Esophagus muscularis mucosa (tissue), 4 donors: Measurements from ENCODE around the gene NIPBL. TPM values are rescaled to one million over a fixed set of nuclear protein-coding genes. Genes with fewer than 3 reads are reported as not detected.

Experiments
- DNase-seq: peaks from one replicate; pipeline ENCODE4 v3.0.0-alpha.2; 2017; ENCODE audit errors: extremely low spot score
- H3K27ac ChIP-seq, 4 donors: fragments of 200-600 bp; sonication (generic); replicated peaks in 1 of 4; 1 replicate in 3 of 4; 2 replicates in 1 of 4; pipeline ENCODE4 v1.5.1; 2016 to 2019; ENCODE audit warnings: mild to moderate bottlenecking in 1 of 4
- H3K27me3 ChIP-seq, 4 donors: fragments of 200-600 bp; sonication (generic); one replicate each; pipeline versions ENCODE4 v1.5.1 to v1.6.0; 2016 to 2019
- H3K36me3 ChIP-seq, 4 donors: fragments of 200-600 bp; sonication (generic); one replicate each; pipeline ENCODE4 v1.5.1; 2016 to 2019
- H3K4me1 ChIP-seq, 4 donors: fragments of 200-600 bp; sonication (generic); one replicate each; pipeline ENCODE4 v1.5.1; 2016 to 2019
- H3K4me3 ChIP-seq, 4 donors: fragments of 200-600 bp; sonication (generic); 1 replicate in 2 of 4; 2 replicates in 2 of 4; pipeline ENCODE4 v1.5.1; 2016 to 2019; ENCODE audit warnings: mild to moderate bottlenecking in 4 of 4, moderate library complexity in 1 of 4
- H3K9me3 ChIP-seq, 4 donors: fragments of 200-600 bp; sonication (generic); 1 replicate in 3 of 4; 2 replicates in 1 of 4; pipeline ENCODE4 v1.5.1; 2016 to 2019
- EP300 ChIP-seq: sonication (generic); formaldehyde crosslinking; IDR thresholded peaks from one replicate; pipeline ENCODE4 v1.6.1; 2017; ENCODE audit warnings: antibody characterized with exemption
- POLR2A ChIP-seq: fragments of 450-650 bp; IDR thresholded peaks from one replicate; pipeline ENCODE4 v1.6.1; 2017; ENCODE audit warnings: antibody characterized with exemption, moderate library complexity, mild to moderate bottlenecking, low read depth
- POLR2AphosphoS5 ChIP-seq, 2 donors: sonication (generic); formaldehyde crosslinking; IDR thresholded peaks; one replicate each; pipeline ENCODE4 v1.6.1; 2017; ENCODE audit warnings: antibody characterized with exemption in 2 of 2
- WGBS: methylation state at CpG from one replicate; pipeline ENCODE4 v1.1.5; 2018; 5-methylcytosine and 5-hydroxymethylcytosine counted together
- intact Hi-C: fragments of 100-400 bp; cut with DNase I; formaldehyde crosslinking; loops from one replicate; pipeline ENCODE4 v1.15.1; 2023
- total RNA-seq, 4 donors: library from RNA; depleted of rRNA; stranded (reverse); fragments of >200 nt; gene quantifications; one replicate each; pipeline versions ENCODE4 v1.1.0 to v1.2.1, GENCODE V29; 2016
- TF ChIP-seq, protein P1 (sequence below), 3 experiments: fragments of 200-600 bp in 2 of 3; fragments of 450-650 bp in 1 of 3; sonication (generic) in 2 of 3; IDR thresholded peaks; one replicate each; pipeline ENCODE4 v1.5.1; 2017 to 2019; ENCODE audit warnings: antibody characterized with exemption in 3 of 3, mild to moderate bottlenecking in 2 of 3, moderate library complexity in 1 of 3

Gene NIPBL
- total RNA-seq, 4 donors from 2014 or later, result 38.9 to 50.3 (median 40.0) TPM

DNA sequence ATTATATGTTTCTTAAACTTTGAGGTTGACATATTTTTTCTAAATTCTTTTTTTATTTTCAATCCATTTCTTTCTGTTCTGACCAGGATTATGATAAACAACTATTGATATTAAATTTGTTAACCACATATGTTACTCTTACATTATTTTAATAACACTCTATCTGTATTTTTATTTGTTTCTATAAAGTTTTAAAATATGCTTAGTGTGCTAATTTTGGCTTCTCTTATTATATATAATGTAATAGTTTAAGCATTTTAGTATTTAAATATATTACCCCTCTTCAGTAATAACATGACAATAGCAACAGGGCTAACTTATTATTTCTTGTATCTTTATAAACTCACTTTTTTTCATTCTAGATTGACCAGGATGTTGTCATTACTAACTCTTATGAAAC, 137.8 kb downstream of the NIPBL start:
- H3K4me3 ChIP-seq, result no peak overlapping the region
- DNase-seq, result no peak
- H3K27me3 ChIP-seq, result no peaks in the 10 kb centered on the region
- H3K27ac ChIP-seq, result no peak overlapping the region
- peaks cover 29 to 93% (median 58%) of the 10 kb centered on the region in 4 donors for H3K36me3 ChIP-seq
- no peaks in the 10 kb centered on the region for H3K4me1 ChIP-seq
- TF ChIP-seq POLR2AphosphoS5 (IDR thresholded peaks at IDR 0.05) (no peak), EP300 (no peak), POLR2A (no peak)
- TF ChIP-seq, protein P1, sequence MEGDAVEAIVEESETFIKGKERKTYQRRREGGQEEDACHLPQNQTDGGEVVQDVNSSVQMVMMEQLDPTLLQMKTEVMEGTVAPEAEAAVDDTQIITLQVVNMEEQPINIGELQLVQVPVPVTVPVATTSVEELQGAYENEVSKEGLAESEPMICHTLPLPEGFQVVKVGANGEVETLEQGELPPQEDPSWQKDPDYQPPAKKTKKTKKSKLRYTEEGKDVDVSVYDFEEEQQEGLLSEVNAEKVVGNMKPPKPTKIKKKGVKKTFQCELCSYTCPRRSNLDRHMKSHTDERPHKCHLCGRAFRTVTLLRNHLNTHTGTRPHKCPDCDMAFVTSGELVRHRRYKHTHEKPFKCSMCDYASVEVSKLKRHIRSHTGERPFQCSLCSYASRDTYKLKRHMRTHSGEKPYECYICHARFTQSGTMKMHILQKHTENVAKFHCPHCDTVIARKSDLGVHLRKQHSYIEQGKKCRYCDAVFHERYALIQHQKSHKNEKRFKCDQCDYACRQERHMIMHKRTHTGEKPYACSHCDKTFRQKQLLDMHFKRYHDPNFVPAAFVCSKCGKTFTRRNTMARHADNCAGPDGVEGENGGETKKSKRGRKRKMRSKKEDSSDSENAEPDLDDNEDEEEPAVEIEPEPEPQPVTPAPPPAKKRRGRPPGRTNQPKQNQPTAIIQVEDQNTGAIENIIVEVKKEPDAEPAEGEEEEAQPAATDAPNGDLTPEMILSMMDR (IDR thresholded peaks at IDR 0.05), result no peak
- no peaks in the 10 kb centered on the region for H3K9me3 ChIP-seq
- intact Hi-C loops, result no loop called here

DNA sequence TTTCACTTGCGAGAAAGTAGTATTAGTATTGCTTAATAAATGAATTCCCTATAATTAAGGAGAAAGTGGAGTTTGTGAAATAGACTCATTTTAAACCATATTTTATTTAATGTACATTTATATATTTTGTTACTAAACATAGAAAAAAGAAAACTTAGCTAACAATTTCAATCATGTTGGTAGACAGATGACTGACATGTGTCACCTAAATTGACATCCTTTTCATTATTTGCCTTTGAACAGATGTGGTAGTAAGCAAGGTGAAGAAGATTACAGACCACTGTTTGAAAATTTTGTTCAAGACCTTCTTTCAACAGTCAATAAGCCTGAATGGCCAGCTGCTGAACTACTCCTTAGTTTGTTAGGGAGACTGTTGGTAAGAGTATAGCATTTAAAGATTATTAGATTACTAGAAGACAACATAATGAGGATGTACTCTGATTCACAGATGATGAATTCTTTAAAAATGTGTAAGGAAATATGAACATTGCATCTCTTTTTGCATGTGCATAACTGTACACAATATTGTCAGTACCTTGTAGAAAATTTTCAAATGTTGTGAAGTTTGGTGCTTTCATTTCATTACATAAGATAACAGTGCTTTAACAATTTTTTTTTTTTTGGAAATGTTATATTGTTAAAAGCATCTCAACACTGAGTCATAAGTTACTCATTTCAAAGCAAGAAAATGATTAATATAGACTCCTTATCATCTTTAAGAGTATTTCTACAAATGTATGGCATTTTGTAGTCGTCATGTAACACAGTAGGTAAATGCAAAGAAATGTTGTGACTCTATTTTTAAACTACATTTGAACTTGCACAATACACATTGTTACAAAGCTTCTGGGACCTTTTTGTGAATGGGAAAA, 139.5 kb downstream of the NIPBL start:
- WGBS, result 90% methylated on average over 2 of the region's 2 CpGs
- peaks cover 18 to 93% (median 57%) of the 10 kb centered on the region in 4 donors for H3K36me3 ChIP-seq
- H3K27me3 ChIP-seq, result no peaks in the 10 kb centered on the region
- TF ChIP-seq POLR2A, result no peak
- TF ChIP-seq POLR2AphosphoS5 (IDR thresholded peaks at IDR 0.05), result no peak
- TF ChIP-seq, protein P1 (IDR thresholded peaks at IDR 0.05), result no peak
- TF ChIP-seq EP300, result no peak
- no peaks in the 10 kb centered on the region for H3K4me1 ChIP-seq
- no peak overlapping the region for H3K4me3 ChIP-seq
- H3K27ac ChIP-seq, result no peak overlapping the region
- H3K9me3 ChIP-seq, result no peaks in the 10 kb centered on the region
- DNase-seq, result no peak
- intact Hi-C loops, result no loop called here

DNA sequence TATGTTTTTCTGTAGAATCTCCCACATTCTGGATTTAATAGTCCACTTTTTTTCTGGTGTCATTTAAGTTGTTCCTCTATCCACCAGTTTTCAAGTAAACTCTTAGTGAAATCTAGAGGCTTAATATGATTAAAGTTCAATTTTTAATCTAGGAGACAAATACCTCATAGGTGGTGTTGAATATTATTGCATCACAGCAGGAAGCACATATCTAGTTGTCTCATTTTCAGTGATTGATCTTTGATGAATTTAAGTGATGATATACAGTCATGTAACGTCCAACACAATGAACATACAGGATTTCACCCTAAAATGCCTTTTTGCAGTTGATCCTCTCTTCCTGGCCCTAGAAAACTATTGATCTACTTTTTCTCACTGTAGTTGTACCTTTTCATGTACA, 152.3 kb downstream of the NIPBL start:
- TF ChIP-seq, protein P1 (IDR thresholded peaks at IDR 0.05), result no peak
- TF ChIP-seq POLR2AphosphoS5 (IDR thresholded peaks at IDR 0.05) (no peak), POLR2A (no peak), EP300 (no peak)
- Histone ChIP-seq H3K9me3 (no peaks in the 10 kb centered on the region), H3K27ac (no peak overlapping the region), H3K36me3 (peaks cover 18 to 78% (median 42%) of the 10 kb centered on the region in 4 donors), H3K4me1 (no peaks in the 10 kb centered on the region), H3K27me3 (no peaks in the 10 kb centered on the region), H3K4me3 (no peak overlapping the region)
- intact Hi-C loops, result no loop called here
- WGBS, result 95% methylated on average over 1 of the region's 1 CpG
- DNase-seq, result no peak

DNA sequence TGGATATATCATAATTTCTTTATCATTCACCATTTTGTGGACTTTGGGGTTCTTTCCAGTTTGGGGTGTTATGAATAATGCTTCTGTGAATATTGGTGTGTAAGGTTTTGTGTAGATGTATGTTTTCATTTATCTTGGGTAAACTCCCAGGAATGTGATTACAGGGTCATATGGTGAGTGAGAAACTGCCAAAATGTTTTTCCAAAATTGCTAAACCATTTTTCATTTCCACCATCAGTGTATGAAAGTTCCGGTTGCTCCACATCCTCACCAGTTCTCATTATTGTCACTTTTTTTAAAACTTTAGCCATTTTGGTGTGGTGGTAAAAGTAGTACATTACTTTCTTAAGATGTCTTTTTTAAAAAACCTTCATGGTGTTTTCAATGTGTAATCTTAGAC, 152.9 kb downstream of the NIPBL start:
- H3K9me3 ChIP-seq, result no peaks in the 10 kb centered on the region
- H3K27me3 ChIP-seq, result no peaks in the 10 kb centered on the region
- 100% methylated on average over 1 of the region's 1 CpG for WGBS
- no peak overlapping the region for H3K4me3 ChIP-seq
- DNase-seq, result no peak
- no peaks in the 10 kb centered on the region for H3K4me1 ChIP-seq
- intact Hi-C loops, result no loop called here
- no peak for TF ChIP-seq POLR2A
- no peak for TF ChIP-seq EP300
- TF ChIP-seq, protein P1 (IDR thresholded peaks at IDR 0.05), result no peak
- no peak for TF ChIP-seq POLR2AphosphoS5 (IDR thresholded peaks at IDR 0.05)
- no peak overlapping the region for H3K27ac ChIP-seq
- peaks cover 17 to 72% (median 41%) of the 10 kb centered on the region in 4 donors for H3K36me3 ChIP-seq
